ENCODE results near the gene SNURF.
"Not testable (repeated sequence)": the region's sequence is repeated elsewhere in the genome, so short reads cannot be mapped to it uniquely, and the experiment has no call there.

The SNURF gene

GRCh38 chr15:24954783-24955530, at the start of gene SNURF, which contains the start of gene SNRPN:
TSS of gene SNURF (plus strand) at chr15:24954987. CDS start at chr15:24955049, 62 bp downstream.
TSS of gene SNRPN (plus strand) at chr15:24954987. CDS start at chr15:24974454, 19,467 bp downstream.
- DNase-seq (ENCODE audit: low read depth): peak; percentile 18

- no peak for DNase-seq (ENCODE audit: low read depth)
Observed at GRCh38 chr15:24916305-24917009, 38.3 kb upstream of the SNURF start.

GRCh38 chr15:24917431-24917830, 37.4 kb upstream of the SNURF start:
- no peak for DNase-seq (ENCODE audit: low read depth)

- DNase-seq (ENCODE audit: low read depth): no peak
Observed at GRCh38 chr15:24919446-24919845, 35.3 kb upstream of the SNURF start.

- DNase-seq (ENCODE audit: low read depth): not testable (repeated sequence)
Observed at GRCh38 chr15:24922781-24923180, 32.0 kb upstream of the SNURF start.

- DNase-seq (ENCODE audit: low read depth): no peak
Observed at GRCh38 chr15:24924153-24924552, 30.6 kb upstream of the SNURF start.

GRCh38 chr15:24924621-24925020, 30.2 kb upstream of the SNURF start:
- DNase-seq (ENCODE audit: low read depth): no peak

GRCh38 chr15:24931874-24932732, 22.7 kb upstream of the SNURF start:
- DNase-seq (ENCODE audit: low read depth): not testable (repeated sequence)

GRCh38 chr15:24933716-24934115, 21.1 kb upstream of the SNURF start:
- DNase-seq (ENCODE audit: low read depth): no peak

- DNase-seq (ENCODE audit: low read depth): not testable (repeated sequence)
Observed at GRCh38 chr15:24938224-24938623, 16.6 kb upstream of the SNURF start.

- DNase-seq (ENCODE audit: low read depth): no peak
Observed at GRCh38 chr15:24940236-24940635, 14.6 kb upstream of the SNURF start.

GRCh38 chr15:24943361-24943760, 11.4 kb upstream of the SNURF start:
- no peak for DNase-seq (ENCODE audit: low read depth)

- DNase-seq (ENCODE audit: low read depth): no peak
Observed at GRCh38 chr15:24944954-24945353, 9.8 kb upstream of the SNURF start.

GRCh38 chr15:24945711-24946110, 9.1 kb upstream of the SNURF start:
- DNase-seq (ENCODE audit: low read depth): no peak

GRCh38 chr15:24948495-24948894, 6.3 kb upstream of the SNURF start:
- no peak for DNase-seq (ENCODE audit: low read depth)

GRCh38 chr15:24955531-24955921, 739 bp downstream of the SNURF start:
- DNase-seq (ENCODE audit: low read depth): no peak

- no peak for DNase-seq (ENCODE audit: low read depth)
Observed at GRCh38 chr15:24956111-24956838, 1.5 kb downstream of the SNURF start.

- DNase-seq (ENCODE audit: low read depth): no peak
Observed at GRCh38 chr15:24957691-24958090, 2.9 kb downstream of the SNURF start.

- DNase-seq (ENCODE audit: low read depth): no peak
Observed at GRCh38 chr15:24961967-24962366, 7.2 kb downstream of the SNURF start.

GRCh38 chr15:24962880-24963279, 8.1 kb downstream of the SNURF start:
- no peak for DNase-seq (ENCODE audit: low read depth)

GRCh38 chr15:24966364-24967103, 11.7 kb downstream of the SNURF start:
- DNase-seq (ENCODE audit: low read depth): no peak
